GM21360 (cell line): Measurements from ENCODE around the gene ZNF80.
"Not testable (repeated sequence)": the region's sequence is repeated elsewhere in the genome, so short reads cannot be mapped to it uniquely, and the experiment has no call there.

Experiments used
- ATAC-seq: cut with Tn5 transposase; IDR thresholded peaks from one replicate; pipeline ENCODE4 v1.9.1; 2021; ENCODE audit warnings: mild to moderate bottlenecking, moderate library complexity; ENCODE audit not compliant: unreplicated experiment

The ZNF80 gene

GRCh38 chr3:114237478-114237877 lies at the start of gene ZNF80:
Gene ZNF80, minus strand, starts transcription at chr3:114237578. Its CDS starts 504 bp downstream, at chr3:114237074.
- not testable (repeated sequence) for ATAC-seq

- ATAC-seq = no peak
These were observed 48.9 kb upstream of the ZNF80 start for GRCh38 chr3:114286266-114286665.

DNA sequence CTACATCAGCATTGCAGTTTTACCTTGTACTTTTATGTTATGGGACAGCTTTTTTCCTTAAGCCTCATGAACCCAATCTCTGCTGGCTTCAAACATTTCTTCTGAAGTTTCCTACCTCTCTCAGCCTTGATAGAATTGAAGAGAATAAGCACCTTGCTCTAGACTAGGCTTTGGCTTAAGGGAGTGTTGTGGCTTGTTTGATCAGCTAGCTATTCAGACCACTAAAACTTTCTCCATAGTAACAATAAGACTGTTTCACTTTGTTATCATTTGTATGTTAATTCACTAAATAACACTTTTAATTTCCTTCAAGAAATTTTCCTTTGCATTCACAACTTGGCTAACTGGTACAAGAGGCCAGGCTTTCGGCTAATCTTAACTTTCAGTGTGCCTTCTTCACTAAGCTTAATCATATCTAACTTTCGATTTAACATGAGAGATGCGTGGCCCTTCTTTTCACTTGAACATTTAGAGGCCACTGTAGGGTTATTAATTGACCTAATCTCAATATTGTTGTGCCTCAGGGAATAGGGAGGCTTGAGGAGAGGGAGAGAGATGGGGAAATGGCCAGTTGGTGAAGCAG lies 48.4 kb upstream of the ZNF80 start:
- no peak for ATAC-seq

DNA sequence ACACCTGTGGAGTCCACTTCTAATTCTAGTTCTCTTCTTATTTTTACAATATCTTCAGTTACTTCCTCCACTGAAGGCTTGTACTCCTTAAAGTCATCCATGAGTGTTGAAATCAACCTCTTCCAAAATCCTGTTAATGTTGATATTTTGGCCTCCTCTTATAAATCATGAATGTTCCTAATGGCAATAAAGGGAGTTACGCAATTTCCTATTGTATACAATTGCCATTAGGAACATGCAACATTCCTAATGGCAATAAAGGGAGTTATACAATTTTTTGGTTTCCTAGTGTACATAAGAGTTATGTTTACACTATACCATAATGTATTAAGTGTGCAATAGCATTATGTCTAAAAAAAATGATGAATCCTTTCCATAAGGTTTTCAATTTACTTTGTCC lies 47.3 kb upstream of the ZNF80 start:
- ATAC-seq = no peak

DNA sequence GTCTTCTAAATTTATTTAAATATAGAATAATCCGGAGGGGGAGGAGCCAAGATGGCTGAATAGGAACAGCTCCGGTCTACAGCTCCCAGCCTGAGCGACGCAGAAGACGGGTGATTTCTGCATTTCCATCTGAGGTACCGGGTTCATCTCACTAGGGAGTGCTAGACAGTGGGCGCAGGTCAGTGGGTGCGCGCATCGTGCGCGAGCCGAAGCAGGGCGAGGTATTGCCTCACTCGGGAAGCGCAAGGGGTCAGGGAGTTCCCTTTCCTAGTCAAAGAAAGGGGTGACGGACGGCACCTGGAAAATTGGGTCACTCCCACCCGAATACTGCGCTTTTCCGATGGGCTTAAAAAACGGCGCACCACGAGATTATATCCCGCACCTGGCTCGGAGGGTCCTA lies 39.5 kb upstream of the ZNF80 start:
- not testable (repeated sequence) for ATAC-seq

DNA sequence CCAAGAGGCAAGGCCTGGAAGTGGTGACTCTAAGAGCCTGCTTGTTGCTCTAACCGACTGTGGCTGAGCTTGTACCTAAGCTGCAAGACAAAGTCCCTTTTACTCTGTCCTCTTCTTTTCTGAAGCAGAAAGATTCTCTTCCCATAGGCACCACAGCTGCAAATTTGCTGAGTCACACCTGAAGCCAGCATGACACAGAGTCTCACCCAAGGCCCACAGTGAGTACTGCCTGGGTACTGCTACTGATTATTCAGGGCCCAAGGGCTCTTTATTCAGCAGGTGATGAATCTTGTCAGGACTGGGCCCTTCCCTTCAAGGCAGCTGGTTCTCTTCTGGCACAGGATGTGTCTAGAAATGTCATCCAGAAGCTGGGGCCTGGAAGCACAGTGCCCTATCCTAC lies 37.6 kb upstream of the ZNF80 start:
- ATAC-seq = no peak

GRCh38 chr3:114272271-114272670 lies 34.9 kb upstream of the ZNF80 start:
- ATAC-seq = no peak

GRCh38 chr3:114270019-114270418 lies 32.6 kb upstream of the ZNF80 start:
- no peak for ATAC-seq

GRCh38 chr3:114260152-114260551 lies 22.8 kb upstream of the ZNF80 start:
- ATAC-seq = no peak

GRCh38 chr3:114259566-114259965 lies 22.2 kb upstream of the ZNF80 start:
- ATAC-seq = no peak

DNA sequence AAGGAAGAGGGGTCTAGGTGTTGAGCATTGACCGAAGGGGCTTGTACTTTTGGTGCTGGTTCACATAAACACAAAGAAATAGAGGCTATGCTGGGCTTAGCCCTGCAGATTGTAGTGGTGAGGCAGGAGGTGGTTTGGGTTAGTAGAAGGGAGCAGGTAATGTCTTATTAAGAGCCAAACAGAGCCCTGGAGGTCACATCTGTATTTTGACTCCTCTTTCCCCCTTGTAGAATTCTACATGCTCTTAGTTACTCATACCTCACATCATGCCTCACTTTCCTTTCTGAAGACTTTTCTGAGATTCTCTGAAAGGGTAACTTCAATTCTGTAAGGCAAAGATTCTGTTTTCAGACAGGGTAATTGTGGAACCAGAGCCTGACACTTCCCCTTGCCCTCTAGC lies 16.1 kb upstream of the ZNF80 start:
- no peak for ATAC-seq

- no peak for ATAC-seq
These were observed 15.6 kb upstream of the ZNF80 start for GRCh38 chr3:114252954-114253353.

DNA sequence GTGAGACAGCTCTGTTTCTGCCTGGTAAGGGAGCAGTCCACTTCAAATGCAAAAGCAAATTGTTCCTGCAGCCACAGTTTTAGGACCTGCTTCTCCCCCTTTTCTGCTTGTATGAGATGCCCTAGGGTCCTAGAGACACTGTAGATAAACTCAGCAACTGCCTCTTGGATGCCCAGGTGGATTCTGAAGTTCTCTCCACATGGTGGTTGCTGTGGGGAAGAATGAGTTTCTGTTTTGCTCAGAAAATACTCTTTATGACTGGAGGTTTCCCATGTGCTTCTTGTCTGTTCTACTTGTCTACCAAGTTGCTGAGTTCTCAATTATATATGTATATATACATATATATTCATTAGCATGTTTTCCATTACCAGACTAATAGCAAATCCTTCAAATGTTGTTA lies 5.6 kb upstream of the ZNF80 start:
- ATAC-seq = peak; percentile 96

GRCh38 chr3:114241262-114241661 lies 3.9 kb upstream of the ZNF80 start:
- no peak for ATAC-seq

GRCh38 chr3:114238146-114238785 lies 888 bp upstream of the ZNF80 start:
- not testable (repeated sequence) for ATAC-seq

- ATAC-seq = no peak
These were observed 1.9 kb downstream of the ZNF80 start for GRCh38 chr3:114235431-114235830.

- no peak for ATAC-seq
These were observed 2.6 kb downstream of the ZNF80 start for GRCh38 chr3:114234745-114235144.

- no peak for ATAC-seq
These were observed 5.8 kb downstream of the ZNF80 start for GRCh38 chr3:114231616-114232015.

DNA sequence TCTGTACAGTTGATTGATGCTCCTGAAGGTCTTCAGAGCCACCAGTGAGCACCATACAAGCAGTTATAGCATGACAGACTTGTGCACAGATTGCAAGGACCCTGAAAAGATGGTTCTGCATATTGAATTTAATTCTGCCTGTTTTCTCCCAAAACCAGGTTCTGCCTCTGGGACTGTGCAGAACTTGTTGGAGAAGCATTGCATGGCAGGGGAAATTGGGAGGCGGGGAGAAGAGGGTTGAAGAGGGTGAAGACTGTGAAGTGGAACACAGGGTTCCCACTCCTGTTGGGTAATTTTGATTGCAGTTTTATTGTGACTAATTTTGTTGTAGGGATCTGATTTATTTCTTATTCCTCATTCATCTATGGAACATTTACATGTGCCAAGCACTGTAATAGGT lies 10.3 kb downstream of the ZNF80 start:
- ATAC-seq = no peak

GRCh38 chr3:114226313-114226712 lies 11.1 kb downstream of the ZNF80 start:
- no peak for ATAC-seq

DNA sequence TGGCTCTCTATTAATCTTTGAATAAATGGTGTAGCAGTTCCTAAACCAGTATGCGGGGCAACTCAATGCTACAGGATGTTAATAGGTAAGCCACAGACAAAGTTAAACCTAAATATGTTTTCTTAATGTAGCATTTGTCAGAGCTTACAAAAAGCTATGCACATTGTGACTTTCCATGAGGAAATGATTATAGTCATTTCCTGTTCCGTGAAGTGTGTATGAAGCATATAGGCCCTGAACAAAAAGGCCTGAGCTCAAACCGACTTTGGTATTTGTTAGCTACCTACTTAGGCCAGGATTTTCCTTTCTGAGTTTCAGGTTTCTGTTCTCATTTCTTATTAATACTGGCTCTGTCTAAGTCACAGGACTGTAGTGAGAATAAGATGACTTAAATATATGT lies 14.2 kb downstream of the ZNF80 start:
- ATAC-seq = peak; percentile 85

- no peak for ATAC-seq
These were observed 15.5 kb downstream of the ZNF80 start for GRCh38 chr3:114221881-114222264.
